Ascending aorta (tissue), 2 donors: ENCODE results near the gene PLEKHG5. TPM values are rescaled to one million over a fixed set of nuclear protein-coding genes. Genes with fewer than 3 reads are reported as not detected.
"Not testable (repeated sequence)": the region's sequence is repeated elsewhere in the genome, so short reads cannot be mapped to it uniquely, and the experiment has no call there.

Experiments used
- DNase-seq, 2 donors: peaks; one replicate each; pipeline ENCODE4 v3.0.0-alpha.2; 2019; ENCODE audit warnings: low spot score in 2 of 2
- H3K27ac ChIP-seq, 2 donors: fragments of 200-600 bp; sonication (generic); one replicate each; pipeline ENCODE4 v1.5.1; 2016 to 2017; ENCODE audit warnings: mild to moderate bottlenecking in 1 of 2
- H3K27me3 ChIP-seq: fragments of 200-600 bp; sonication (generic); one replicate; pipeline ENCODE4 v1.5.1; 2017
- H3K36me3 ChIP-seq, 2 donors: fragments of 200-600 bp; sonication (generic); one replicate each; pipeline ENCODE4 v1.5.1; 2016
- H3K4me1 ChIP-seq, 2 donors: fragments of 200-600 bp; sonication (generic); one replicate each; pipeline ENCODE4 v1.5.1; 2016 to 2017; ENCODE audit warnings: mild to moderate bottlenecking in 1 of 2
- H3K4me3 ChIP-seq, 2 donors: fragments of 200-600 bp; sonication (generic); one replicate each; pipeline ENCODE4 v1.5.1; 2016 to 2017; ENCODE audit warnings: mild to moderate bottlenecking in 1 of 2
- H3K9me3 ChIP-seq, 2 donors: fragments of 200-600 bp; sonication (generic); one replicate each; pipeline ENCODE4 v1.5.1; 2016
- intact Hi-C: fragments of 100-400 bp; cut with DNase I; formaldehyde crosslinking; loops from one replicate; pipeline ENCODE4 v1.15.1; 2023
- total RNA-seq: library from RNA; depleted of rRNA; stranded (reverse); fragments of >200 nt; gene quantifications from one replicate; pipeline ENCODE4 v1.1.0, GENCODE V29; 2016
- TF ChIP-seq, protein P1 (sequence below), 3 experiments: fragments of 200-600 bp in 2 of 3; fragments of 450-650 bp in 1 of 3; sonication (generic) in 2 of 3; IDR thresholded peaks; one replicate each; pipeline ENCODE4 v1.5.1; 2016 to 2019; ENCODE audit warnings: antibody characterized with exemption in 3 of 3, mild to moderate bottlenecking in 1 of 3, moderate library complexity in 1 of 3

Gene PLEKHG5
- total RNA-seq, 1 donor from 2014 or later: 11.4 TPM

DNA sequence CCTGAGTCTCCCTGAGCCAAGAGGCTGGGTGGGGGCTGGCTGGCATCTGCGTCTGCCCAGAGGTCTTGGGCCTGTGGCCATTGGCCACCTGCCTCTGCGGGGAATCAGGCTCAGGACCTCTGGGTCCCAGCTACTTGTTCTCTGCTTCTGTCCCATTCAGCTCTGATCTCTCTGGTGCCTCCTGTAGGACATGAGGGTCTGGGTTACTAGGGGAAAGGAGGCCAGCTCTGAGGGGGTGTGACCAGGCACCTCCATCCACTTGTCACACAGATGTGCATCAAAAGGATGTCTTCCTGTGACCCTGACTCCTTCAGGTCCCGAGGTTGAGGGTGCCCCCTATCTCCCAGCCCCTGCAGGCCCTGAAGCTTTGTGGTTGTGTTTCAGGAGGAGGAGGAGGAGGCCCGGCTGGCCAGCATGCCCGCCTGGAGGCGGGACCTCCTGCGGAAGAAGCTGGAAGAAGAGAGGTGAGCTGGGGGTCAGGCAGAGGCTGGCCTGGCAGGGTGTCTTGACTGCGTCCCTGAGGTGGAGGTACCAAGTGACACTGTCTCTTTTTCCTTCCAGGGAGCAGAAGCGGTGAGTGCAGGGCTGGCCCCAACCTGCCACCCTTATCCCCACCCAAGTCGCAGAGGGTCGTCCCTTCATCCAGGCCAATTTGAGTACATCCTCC, 34.5 kb downstream of the PLEKHG5 start:
- H3K4me1 ChIP-seq: no peaks in the 10 kb centered on the region
- intact Hi-C loops: no loop called here
- peaks cover 0 to 9% of the 10 kb centered on the region in 2 donors for H3K36me3 ChIP-seq
- no peak for DNase-seq
- no peak overlapping the region for H3K27ac ChIP-seq
- H3K27me3 ChIP-seq: no peaks in the 10 kb centered on the region
- no peaks in the 10 kb centered on the region for H3K9me3 ChIP-seq
- TF ChIP-seq, protein P1, sequence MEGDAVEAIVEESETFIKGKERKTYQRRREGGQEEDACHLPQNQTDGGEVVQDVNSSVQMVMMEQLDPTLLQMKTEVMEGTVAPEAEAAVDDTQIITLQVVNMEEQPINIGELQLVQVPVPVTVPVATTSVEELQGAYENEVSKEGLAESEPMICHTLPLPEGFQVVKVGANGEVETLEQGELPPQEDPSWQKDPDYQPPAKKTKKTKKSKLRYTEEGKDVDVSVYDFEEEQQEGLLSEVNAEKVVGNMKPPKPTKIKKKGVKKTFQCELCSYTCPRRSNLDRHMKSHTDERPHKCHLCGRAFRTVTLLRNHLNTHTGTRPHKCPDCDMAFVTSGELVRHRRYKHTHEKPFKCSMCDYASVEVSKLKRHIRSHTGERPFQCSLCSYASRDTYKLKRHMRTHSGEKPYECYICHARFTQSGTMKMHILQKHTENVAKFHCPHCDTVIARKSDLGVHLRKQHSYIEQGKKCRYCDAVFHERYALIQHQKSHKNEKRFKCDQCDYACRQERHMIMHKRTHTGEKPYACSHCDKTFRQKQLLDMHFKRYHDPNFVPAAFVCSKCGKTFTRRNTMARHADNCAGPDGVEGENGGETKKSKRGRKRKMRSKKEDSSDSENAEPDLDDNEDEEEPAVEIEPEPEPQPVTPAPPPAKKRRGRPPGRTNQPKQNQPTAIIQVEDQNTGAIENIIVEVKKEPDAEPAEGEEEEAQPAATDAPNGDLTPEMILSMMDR (IDR thresholded peaks at IDR 0.05): no peak
- H3K4me3 ChIP-seq: no peak overlapping the region

- intact Hi-C loops: not testable (repeated sequence)
Measured at GRCh38 chr1:6455752-6456520, 35.5 kb downstream of the PLEKHG5 start.

DNA sequence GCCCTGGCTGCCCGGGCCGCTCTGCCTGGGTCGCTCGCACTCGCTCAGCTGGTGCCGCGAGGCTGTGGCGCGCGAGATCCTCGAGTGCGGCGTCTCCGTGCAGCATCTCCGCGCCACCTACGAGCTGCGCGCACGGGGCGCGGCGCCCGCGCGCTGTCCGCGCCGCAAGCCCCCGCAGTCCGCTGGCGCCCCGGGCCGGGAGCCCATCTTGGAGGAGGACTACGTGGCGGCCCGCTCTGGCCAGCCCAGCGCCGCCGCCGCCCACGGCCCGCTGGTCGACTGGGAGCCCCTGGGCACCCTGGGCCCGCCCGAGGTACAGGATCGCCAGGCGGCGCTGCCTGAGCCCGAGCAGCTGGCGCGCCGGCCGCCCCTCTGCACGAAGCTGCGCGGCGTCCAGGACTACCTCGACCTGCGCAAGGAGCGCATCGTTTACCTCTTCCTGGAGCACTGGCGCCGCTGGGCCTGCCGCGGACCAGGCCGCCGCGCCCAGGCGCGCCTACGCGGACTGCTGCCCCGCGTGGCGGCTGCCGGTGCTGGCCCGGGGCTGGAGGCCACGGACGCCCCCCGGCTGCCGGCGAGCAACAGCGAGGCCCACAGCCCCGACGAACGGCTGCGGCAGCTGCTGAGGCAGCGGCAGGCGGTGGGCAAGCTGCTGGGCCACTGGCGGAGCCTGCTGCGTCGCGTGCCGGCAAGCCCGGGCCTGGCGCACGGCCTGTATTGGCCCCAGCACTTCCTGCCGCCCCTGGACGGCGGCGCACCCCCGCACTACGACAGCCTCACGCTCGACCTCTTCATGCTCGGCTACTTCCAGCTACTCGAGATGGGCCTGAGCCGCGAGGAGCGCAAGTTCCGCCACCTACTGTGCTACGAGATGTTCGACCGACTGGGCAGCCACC, 36.4 kb downstream of the PLEKHG5 start:
- TF ChIP-seq, protein P1 (IDR thresholded peaks at IDR 0.05): no peak
- H3K27ac ChIP-seq: no peak overlapping the region
- peaks cover 13% of the 10 kb centered on the region for H3K27me3 ChIP-seq
- intact Hi-C loops: no loop called here
- H3K36me3 ChIP-seq: no peaks in the 10 kb centered on the region
- no peak for DNase-seq
- H3K9me3 ChIP-seq: no peaks in the 10 kb centered on the region
- H3K4me3 ChIP-seq: peak overlapping the region in 1 of 2 donors; percentile 17
- H3K4me1 ChIP-seq: no peaks in the 10 kb centered on the region

More at GRCh38 chr1:6455752-6456520, 35.5 kb downstream of the PLEKHG5 start:
- not testable (repeated sequence) for H3K9me3 ChIP-seq, H3K4me3 ChIP-seq, H3K27me3 ChIP-seq, H3K4me1 ChIP-seq, DNase-seq, H3K36me3 ChIP-seq, H3K27ac ChIP-seq

DNA sequence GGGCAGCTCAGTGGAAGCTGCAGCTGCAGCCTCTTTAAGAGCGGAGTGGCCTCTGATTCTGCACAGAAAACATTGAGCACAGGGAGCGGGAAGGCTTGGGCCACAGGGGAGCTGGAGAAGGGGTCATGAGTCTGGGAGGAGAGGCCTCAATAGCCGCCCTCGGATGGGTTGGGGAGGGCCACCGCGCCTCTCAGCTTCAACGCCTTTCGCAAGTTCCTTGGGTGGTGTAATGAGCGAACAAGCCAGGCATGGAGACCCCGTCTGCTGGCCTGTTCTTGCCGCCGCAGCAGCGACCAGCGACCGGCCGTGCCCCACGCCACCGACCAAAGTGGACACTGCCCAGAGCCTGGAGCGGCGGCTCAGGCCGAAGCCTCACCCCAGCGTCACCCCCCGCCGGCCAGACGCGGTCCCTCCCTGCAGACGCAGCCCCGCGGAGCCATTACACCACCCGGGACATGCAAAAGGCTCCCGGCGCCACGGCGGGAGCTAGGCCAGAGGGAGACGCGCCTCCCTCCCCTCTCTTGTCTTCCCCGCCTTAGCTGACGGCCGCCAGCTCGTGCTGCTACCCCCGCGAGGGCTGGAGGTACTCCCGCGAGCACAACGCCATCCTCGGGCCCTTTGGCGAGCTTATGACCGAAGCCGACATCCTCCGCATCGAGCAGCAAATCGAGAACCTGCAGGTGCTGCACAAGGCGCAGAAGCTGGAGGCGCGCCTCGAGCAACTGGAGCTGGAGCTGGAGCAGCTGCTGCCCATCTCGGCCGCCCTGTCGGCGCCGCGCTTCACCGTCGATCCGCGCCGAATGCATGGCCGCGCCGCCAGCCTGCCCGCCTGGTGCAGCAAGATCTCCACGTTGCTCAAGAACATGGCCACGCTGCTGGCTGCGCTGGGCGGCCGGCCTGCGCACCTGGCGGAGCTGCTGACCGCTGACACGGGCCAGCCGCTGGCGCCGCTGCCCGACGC, 37.3 kb downstream of the PLEKHG5 start:
- H3K4me3 ChIP-seq, H3K27ac ChIP-seq, DNase-seq, intact Hi-C loops, H3K9me3 ChIP-seq, H3K4me1 ChIP-seq, H3K36me3 ChIP-seq: not testable (repeated sequence)
- H3K27me3 ChIP-seq: peaks cover 14% of the 10 kb centered on the region

DNA sequence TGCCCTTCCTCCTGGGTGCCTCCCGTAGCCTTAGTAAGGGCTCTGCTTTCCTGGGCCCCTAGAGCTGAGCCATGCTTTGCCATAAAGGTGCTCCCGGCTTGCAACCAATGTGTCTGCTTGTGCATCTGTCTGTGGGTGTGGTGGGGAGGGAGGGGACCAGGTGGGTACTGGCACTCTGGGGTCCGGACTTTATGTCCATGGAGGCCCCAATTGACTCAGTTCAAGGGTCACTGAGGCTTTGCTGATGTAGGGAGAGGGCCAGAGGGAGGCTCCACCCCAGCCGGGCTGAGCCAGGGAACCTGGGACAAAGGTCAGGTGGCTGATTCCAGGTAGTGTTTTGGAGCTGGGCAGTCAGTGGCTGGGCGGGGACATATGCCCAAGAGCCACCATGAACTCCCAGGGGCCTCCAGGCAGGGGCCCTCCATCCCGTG, 40.5 kb downstream of the PLEKHG5 start:
- H3K36me3 ChIP-seq: no peaks in the 10 kb centered on the region
- H3K27ac ChIP-seq: no peak overlapping the region
- DNase-seq: no peak
- H3K27me3 ChIP-seq: peaks cover 25% of the 10 kb centered on the region
- intact Hi-C loops: no loop called here
- H3K4me1 ChIP-seq: peaks cover 0 to 3% of the 10 kb centered on the region in 2 donors
- TF ChIP-seq, protein P1 (IDR thresholded peaks at IDR 0.05): no peak
- no peaks in the 10 kb centered on the region for H3K9me3 ChIP-seq
- H3K4me3 ChIP-seq: no peak overlapping the region

GRCh38 chr1:6450486-6450885, 41.0 kb downstream of the PLEKHG5 start:
- H3K27ac ChIP-seq, H3K4me1 ChIP-seq, H3K36me3 ChIP-seq, intact Hi-C loops, DNase-seq, H3K9me3 ChIP-seq, H3K4me3 ChIP-seq: not testable (repeated sequence)
- H3K27me3 ChIP-seq: peaks cover 25% of the 10 kb centered on the region
